HCT116 (cell line): ENCODE results near the gene DAPK1. TPM values are rescaled to one million over a fixed set of nuclear protein-coding genes. Genes with fewer than 3 reads are reported as not detected.

ENCODE experiments used
- ATAC-seq: fragments of 200-7000 bp; cut with Tn5 transposase; 2 replicates; pipeline ENCODE4 v1.9.1; 2020; ENCODE audit warnings: mild to moderate bottlenecking, moderate library complexity
- BruUV-seq: library from RNA; stranded (reverse); fragments of 400-500 nt; replicated peaks from 2 replicates; lab custom pipeline; 2021; lab: Mats Ljungman, UMichigan
- CTCF ChIA-PET: fragments of 300-600 bp; sonication (Branson Sonifier 250); formaldehyde crosslinking; loops from one replicate; lab custom pipeline; 2021; ENCODE audit warnings: antibody characterized with exemption; lab: Charles Lee
- POLR2A ChIA-PET: fragments of 300-600, 350-600 bp; sonication (Branson Sonifier 250); formaldehyde crosslinking; loops from one replicate; lab custom pipeline; 2021; ENCODE audit warnings: antibody characterized with exemption; lab: Charles Lee
- RAD21 ChIA-PET, 2 experiments: fragments of 300-600 bp; sonication (Branson Sonifier 250); formaldehyde crosslinking; loops; one replicate each; lab custom pipeline; 2023; ENCODE audit warnings: low total read pairs in 2 of 2; ENCODE audit not compliant: uncharacterized antibody in 2 of 2, unreplicated experiment in 2 of 2, low non-redundant PET in 1 of 2; lab: Charles Lee
- DNase-seq: peaks from one replicate; pipeline ENCODE4 v3.0.0-alpha.2; 2010; ENCODE audit warnings: low read depth, low spot score
- H2AFZ ChIP-seq: fragments of 200-600 bp; shearing (Covaris generic), sonication (generic); 2 replicates; pipeline ENCODE4 v1.6.1; 2017; ENCODE audit warnings: low read depth, mixed run types, mixed read lengths, antibody characterized with exemption, low read length; ENCODE audit not compliant: poor library complexity, severe bottlenecking
- H3K27ac ChIP-seq: 2 replicates; pipeline ENCODE4 v1.5.1; 2012; ENCODE audit warnings: low read depth, low read length
- H3K27me3 ChIP-seq: fragments of 200-600 bp; sonication (generic); 2 replicates; pipeline ENCODE4 v1.6.1; 2016; ENCODE audit warnings: mixed run types, low read length, mixed read lengths; ENCODE audit not compliant: insufficient read depth
- H3K36me3 ChIP-seq, 2 experiments: fragments of 200-500 bp in 1 of 2; fragments of 200-600 bp in 1 of 2; sonication (Bioruptor generic) in 1 of 2; sonication (generic) in 1 of 2; 2 replicates each; pipeline versions ENCODE4 v1.5.1 to v1.6.1; 2014 to 2016; ENCODE audit warnings: low read length in 2 of 2, inconsistent platforms in 1 of 2, mixed read lengths in 1 of 2, mixed run types in 1 of 2; ENCODE audit not compliant: insufficient read depth in 2 of 2, control insufficient read depth in 1 of 2
- H3K4me1 ChIP-seq, 2 experiments: fragments of 200-600 bp in 1 of 2; sonication (generic) in 1 of 2; 2 replicates each; pipeline versions ENCODE4 v1.5.1 to v1.6.1; 2012 to 2017; ENCODE audit warnings: low read length in 2 of 2, inconsistent platforms in 1 of 2, mild to moderate bottlenecking in 1 of 2, mixed read lengths in 1 of 2, mixed run types in 1 of 2, moderate library complexity in 1 of 2; ENCODE audit not compliant: insufficient read depth in 2 of 2, control insufficient read depth in 1 of 2
- H3K4me2 ChIP-seq: fragments of 200-600 bp; sonication (generic); 2 replicates; pipeline ENCODE4 v1.6.1; 2017; ENCODE audit warnings: mixed run types, low read length, mixed read lengths
- H3K4me3 ChIP-seq, 2 experiments: fragments of 200-600 bp in 1 of 2; sonication (generic) in 1 of 2; replicated peaks in 1 of 2; 2 replicates each; pipeline ENCODE4 v1.5.1; 2011 to 2016; ENCODE audit warnings: low read length in 2 of 2, control low read depth in 1 of 2, low read depth in 1 of 2, mild to moderate bottlenecking in 1 of 2, mixed read lengths in 1 of 2, mixed run types in 1 of 2
- H3K79me2 ChIP-seq: fragments of 200-600 bp; sonication (generic); 2 replicates; pipeline ENCODE4 v1.6.1; 2017; ENCODE audit warnings: mild to moderate bottlenecking, mixed run types, low read length, moderate library complexity, mixed read lengths; ENCODE audit not compliant: insufficient read depth
- H3K9ac ChIP-seq: fragments of 200-600 bp; sonication (generic); 2 replicates; pipeline ENCODE4 v1.6.1; 2016; ENCODE audit warnings: low read length, mixed read lengths
- H3K9me2 ChIP-seq: fragments of 200-600 bp; sonication (generic), shearing (Covaris generic); 2 replicates; pipeline ENCODE4 v1.6.1; 2017; ENCODE audit warnings: mixed run types, mild to moderate bottlenecking, moderate library complexity; ENCODE audit not compliant: insufficient read depth
- H3K9me3 ChIP-seq, 2 experiments: fragments of 200-500 bp in 1 of 2; fragments of 200-600 bp in 1 of 2; sonication (Bioruptor generic) in 1 of 2; sonication (generic) in 1 of 2; 2 replicates each; pipeline ENCODE4 v1.6.1; 2014 to 2017; ENCODE audit warnings: low read length in 2 of 2, mixed read lengths in 2 of 2, inconsistent platforms in 1 of 2, low read depth in 1 of 2, mild to moderate bottlenecking in 1 of 2, mixed run types in 1 of 2, moderate library complexity in 1 of 2; ENCODE audit not compliant: control insufficient read depth in 1 of 2, insufficient read depth in 1 of 2
- H4K20me1 ChIP-seq: fragments of 200-600 bp; sonication (generic), shearing (Covaris generic); 2 replicates; pipeline ENCODE4 v1.6.1; 2017; ENCODE audit warnings: mixed run types, mild to moderate bottlenecking, moderate library complexity; ENCODE audit not compliant: insufficient read depth
- CBX3 ChIP-seq: IDR thresholded peaks from 2 replicates; pipeline ENCODE4 v1.6.1; 2012; ENCODE audit warnings: low read depth
- CEBPB ChIP-seq: IDR thresholded peaks from 2 replicates; pipeline ENCODE4 v1.6.1; 2012; ENCODE audit warnings: low read depth
- EGR1 ChIP-seq: IDR thresholded peaks from 2 replicates; pipeline ENCODE4 v1.6.1; 2012; ENCODE audit warnings: low read depth
- ELF1 ChIP-seq: IDR thresholded peaks from 2 replicates; pipeline ENCODE4 v1.6.1; 2012; ENCODE audit warnings: low read depth, borderline replicate concordance
- EZH2phosphoT487 ChIP-seq: fragments of 200-600 bp; IDR thresholded peaks from 2 replicates; pipeline ENCODE4 v1.6.1; 2018; ENCODE audit warnings: antibody characterized with exemption, borderline replicate concordance
- FOSL1 ChIP-seq: IDR thresholded peaks from 2 replicates; pipeline ENCODE4 v1.6.1; 2012; ENCODE audit warnings: low read depth
- POLR2A ChIP-seq: IDR thresholded peaks from 2 replicates; pipeline ENCODE4 v1.7.0; 2011; ENCODE audit warnings: borderline replicate concordance; ENCODE audit not compliant: insufficient read depth, insufficient read length; ENCODE audit errors: extremely low read depth
- POLR2AphosphoS5 ChIP-seq: IDR thresholded peaks from 2 replicates; pipeline ENCODE4 v1.6.1; 2011; ENCODE audit warnings: mild to moderate bottlenecking, low read depth, low read length, moderate library complexity
- RAD21 ChIP-seq: IDR thresholded peaks from 2 replicates; pipeline ENCODE4 v1.6.1; 2012; ENCODE audit warnings: low read depth, mild to moderate bottlenecking
- REST ChIP-seq: IDR thresholded peaks from 2 replicates; pipeline ENCODE4 v1.6.1; 2012; ENCODE audit warnings: low read depth
- SIN3A ChIP-seq: IDR thresholded peaks from 2 replicates; pipeline ENCODE4 v1.6.1; 2012; ENCODE audit warnings: low read depth
- SP1 ChIP-seq: IDR thresholded peaks from 2 replicates; pipeline ENCODE4 v1.6.1; 2012; ENCODE audit warnings: low read depth
- SRF ChIP-seq: IDR thresholded peaks from 2 replicates; pipeline ENCODE4 v1.6.1; 2012; ENCODE audit warnings: low read depth
- TCF7L2 ChIP-seq: IDR thresholded peaks from 2 replicates; pipeline ENCODE4 v1.7.0; 2011; ENCODE audit warnings: borderline replicate concordance, inconsistent platforms; ENCODE audit not compliant: insufficient read depth, insufficient read length; ENCODE audit errors: extremely low read depth
- YY1 ChIP-seq: IDR thresholded peaks from 2 replicates; pipeline ENCODE4 v1.6.1; 2011; ENCODE audit warnings: low read length, low read depth, moderate library complexity, mild to moderate bottlenecking; ENCODE audit not compliant: insufficient replicate concordance; ENCODE audit errors: extremely low read depth
- ZBTB33 ChIP-seq: IDR thresholded peaks from 2 replicates; pipeline ENCODE4 v1.6.1; 2011; ENCODE audit warnings: mild to moderate bottlenecking, low read length, moderate library complexity; ENCODE audit not compliant: insufficient replicate concordance; ENCODE audit errors: extremely low read depth
- ZFX ChIP-seq: fragments of 450-650 bp; IDR thresholded peaks from 2 replicates; pipeline ENCODE4 v1.6.1; 2017
- ZNF274 ChIP-seq: fragments of 200-500 bp; sonication (Bioruptor generic); IDR thresholded peaks from 2 replicates; pipeline ENCODE4 v1.6.1; 2014; ENCODE audit warnings: mild to moderate bottlenecking, low read depth, low read length, inconsistent platforms
- intact Hi-C: fragments of 100-400 bp; cut with micrococcal nuclease; formaldehyde crosslinking; loops from 2 replicates; pipeline ENCODE4 v1.10.0; 2022
- total RNA-seq: library from RNA; stranded (reverse); gene quantifications from one replicate; pipeline ENCODE4 v1.2.1, GENCODE V29; 2021; ENCODE audit not compliant: unreplicated experiment
- TF ChIP-seq, protein P1 (sequence below): IDR thresholded peaks from 2 replicates; pipeline ENCODE4 v1.6.1; 2012
- TF ChIP-seq, protein P2 (sequence below): IDR thresholded peaks from 2 replicates; pipeline ENCODE4 v1.6.1; 2012

Gene DAPK1
- total RNA-seq, 1 experiment from 2014 or later: 5.6 TPM

DNA sequence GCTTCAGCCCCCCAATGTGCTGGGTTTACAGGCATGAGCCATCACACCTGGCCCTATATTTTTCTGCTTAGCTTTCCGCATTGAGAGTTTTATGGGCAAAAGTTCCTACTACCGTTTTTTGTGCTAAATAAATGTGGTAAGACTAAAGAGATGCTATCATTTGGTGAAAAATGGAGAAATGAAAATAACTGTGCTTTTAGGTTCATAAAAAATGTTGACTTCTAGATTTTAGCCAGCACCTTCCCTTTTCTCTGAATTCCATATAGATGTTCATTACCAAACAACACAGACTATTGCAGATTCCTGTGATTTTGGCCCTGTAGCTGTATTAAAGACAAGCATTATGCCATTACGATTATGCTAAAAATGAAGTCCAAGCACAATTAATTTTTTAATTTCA, 156.3 kb downstream of the DAPK1 start:
- intact Hi-C loops: no loop called here
- RAD21 ChIA-PET: no interaction called here
- TF ChIP-seq SIN3A: no peak
- no peak for TF ChIP-seq SP1
- no peak for TF ChIP-seq EGR1
- TF ChIP-seq POLR2AphosphoS5: no peak
- no peak for TF ChIP-seq REST
- TF ChIP-seq RAD21: no peak
- TF ChIP-seq, protein P1, sequence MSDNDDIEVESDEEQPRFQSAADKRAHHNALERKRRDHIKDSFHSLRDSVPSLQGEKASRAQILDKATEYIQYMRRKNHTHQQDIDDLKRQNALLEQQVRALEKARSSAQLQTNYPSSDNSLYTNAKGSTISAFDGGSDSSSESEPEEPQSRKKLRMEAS: no peak
- no peak for TF ChIP-seq EZH2phosphoT487
- TF ChIP-seq CEBPB: no peak
- no peak for TF ChIP-seq SRF
- no peak for TF ChIP-seq FOSL1
- no peak for TF ChIP-seq ZFX
- TF ChIP-seq ELF1: no peak
- TF ChIP-seq, protein P2, sequence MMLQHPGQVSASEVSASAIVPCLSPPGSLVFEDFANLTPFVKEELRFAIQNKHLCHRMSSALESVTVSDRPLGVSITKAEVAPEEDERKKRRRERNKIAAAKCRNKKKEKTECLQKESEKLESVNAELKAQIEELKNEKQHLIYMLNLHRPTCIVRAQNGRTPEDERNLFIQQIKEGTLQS: no peak
- no peak for TF ChIP-seq POLR2A
- no peak for TF ChIP-seq ZBTB33
- TF ChIP-seq CBX3: no peak
- no peak for TF ChIP-seq TCF7L2
- TF ChIP-seq YY1: no peak
- no peak for TF ChIP-seq ZNF274
- Histone ChIP-seq H3K4me2 (no peak overlapping the region), H3K9me3 (no peaks in the 10 kb centered on the region), H3K4me3 (no peak overlapping the region), H4K20me1 (no peaks in the 10 kb centered on the region), H3K27me3 (no peaks in the 10 kb centered on the region), H3K9me2 (no peaks in the 10 kb centered on the region), H2AFZ (no peak overlapping the region), H3K79me2 (no peaks in the 10 kb centered on the region), H3K9ac (no peak overlapping the region), H3K27ac (no peak overlapping the region), H3K36me3 (no peaks in the 10 kb centered on the region), H3K4me1 (no peaks in the 10 kb centered on the region)
- no peak for DNase-seq
- POLR2A ChIA-PET: interaction anchor here (0.5 kb wide), 1 partner anchor 29 kb away, joined by 3 read pairs; no protein-coding TSS in a partner anchor
- CTCF ChIA-PET: no interaction called here
- no peak for ATAC-seq
- no TSS peak for BruUV-seq
